SH-SY5Y (cell line): Measurements from ENCODE around the gene TIA1.

Experiments used
- GATA2 ChIP-seq: IDR thresholded peaks from 2 replicates; pipeline ENCODE4 v1.6.1; 2011; ENCODE audit warnings: mild to moderate bottlenecking, low read depth, low read length
- GATA3 ChIP-seq: IDR thresholded peaks from 2 replicates; pipeline ENCODE4 v1.6.1; 2011; ENCODE audit warnings: low read depth, mild to moderate bottlenecking, low read length, moderate library complexity

- TF ChIP-seq GATA3 (no peak), GATA2 (no peak)
These were observed 34.0 kb upstream of the TIA1 start for GRCh38 chr2:70282439-70282838.
